Measurements from ENCODE around the gene OTOS.

OTOS gene

DNA sequence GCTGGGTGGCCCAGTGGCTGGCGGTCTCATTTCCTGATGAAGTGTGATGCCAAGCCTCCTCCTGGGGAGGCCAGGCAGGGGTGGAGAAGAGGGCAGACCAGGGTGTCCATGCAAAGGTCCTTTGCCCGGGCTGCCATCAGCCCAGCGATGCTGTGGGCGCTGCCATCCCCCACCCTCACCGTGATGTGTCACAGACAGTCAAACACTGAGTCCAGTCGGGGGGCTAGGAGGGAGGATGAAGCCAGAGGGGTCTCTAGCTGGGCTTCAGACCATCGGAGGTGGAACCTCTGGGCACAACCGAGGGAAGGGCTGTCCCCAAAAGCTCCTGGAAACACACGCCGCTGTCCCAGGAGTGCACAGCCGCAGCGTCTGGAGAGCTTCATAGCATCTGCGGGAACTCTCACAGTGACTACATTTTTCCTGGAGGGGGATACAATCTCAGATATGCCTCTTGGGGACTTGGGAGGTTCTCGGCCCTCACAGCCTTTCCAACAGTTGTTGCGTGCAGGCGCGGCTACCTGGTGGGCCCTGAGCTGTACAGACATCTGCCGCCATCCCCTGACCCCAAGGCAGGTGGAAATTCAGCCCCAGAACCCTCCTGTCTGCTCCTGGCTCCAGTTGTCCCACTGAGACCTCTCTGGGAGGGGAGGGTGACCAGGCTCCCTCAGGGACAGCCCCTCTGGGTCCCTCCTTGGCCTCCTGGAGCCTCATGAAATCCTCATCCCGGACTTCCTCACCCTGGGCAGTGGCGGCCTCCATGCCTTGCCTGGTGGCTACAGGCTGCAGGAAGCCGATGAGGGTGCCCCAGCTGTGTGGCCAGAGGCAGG lies 26.5 kb upstream of the OTOS start:
- DNase-seq, result no peak

GRCh38 chr2:240166191-240166590 lies 25.7 kb upstream of the OTOS start:
- DNase-seq, result no peak

GRCh38 chr2:240165661-240166060 lies 25.2 kb upstream of the OTOS start:
- DNase-seq, result no peak

- DNase-seq, result no peak
Observed at GRCh38 chr2:240165034-240165433, 24.6 kb upstream of the OTOS start.

DNA sequence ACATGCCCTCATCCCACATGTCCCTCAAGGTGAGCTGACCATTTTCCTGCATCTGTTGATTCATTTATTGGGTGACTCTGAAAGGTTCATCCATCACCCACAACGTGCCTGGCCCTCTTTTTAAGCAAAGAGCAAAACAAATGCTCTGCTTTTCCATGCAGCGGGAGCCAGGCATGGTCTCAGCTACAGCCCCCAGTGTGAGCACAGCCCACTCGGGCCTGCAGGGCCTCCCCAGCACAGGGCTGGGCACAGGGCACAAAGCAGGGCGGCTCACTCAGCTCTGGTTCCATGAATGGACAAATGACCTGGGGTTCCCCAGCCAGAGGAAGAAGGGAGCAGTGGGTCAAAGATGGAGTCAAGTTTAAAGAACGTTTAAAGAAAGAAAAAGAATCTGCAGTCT lies 24.1 kb upstream of the OTOS start:
- DNase-seq, result no peak

GRCh38 chr2:240163844-240164574 lies 23.6 kb upstream of the OTOS start:
- DNase-seq, result no peak

GRCh38 chr2:240162939-240163714 lies 22.7 kb upstream of the OTOS start:
- DNase-seq, result no peak

DNA sequence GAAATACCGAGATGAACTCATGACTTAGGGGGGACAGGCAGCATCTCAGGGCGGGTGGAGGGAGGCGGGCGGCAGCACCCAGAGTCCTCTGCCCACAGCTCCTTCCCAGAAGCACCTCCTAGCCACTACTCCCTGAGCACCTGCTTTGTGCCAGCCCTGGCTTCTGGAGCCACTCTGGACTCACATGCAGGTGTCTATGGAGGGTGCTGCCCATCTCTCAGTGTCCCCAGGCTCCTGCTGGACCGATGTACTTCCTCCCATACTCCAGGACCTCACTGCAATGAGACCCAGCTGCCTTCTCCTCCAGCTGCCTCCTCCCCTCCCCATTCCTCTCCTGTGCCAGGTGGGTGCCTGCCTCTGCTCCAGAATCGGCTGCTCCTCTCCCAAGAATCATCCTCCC lies 22.1 kb upstream of the OTOS start:
- DNase-seq, result no peak

DNA sequence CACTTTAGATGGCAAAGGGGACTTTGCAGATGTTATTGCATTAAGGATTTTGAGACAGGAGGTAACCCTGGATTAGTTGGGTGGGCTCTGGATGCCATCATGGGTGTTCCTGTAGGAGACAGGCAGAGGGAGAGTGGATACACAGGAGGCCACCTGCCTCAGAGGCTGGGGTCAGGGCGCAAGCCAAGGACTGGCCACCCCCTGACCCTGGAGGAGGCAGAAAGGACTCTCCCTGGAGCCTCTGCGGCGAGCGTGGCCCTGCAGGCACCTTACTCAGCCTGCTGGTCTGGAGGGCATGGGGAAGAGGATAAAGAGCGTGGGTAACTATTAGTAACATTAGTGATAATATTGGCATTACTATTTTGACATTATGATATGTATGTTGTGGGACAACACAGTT lies 21.6 kb upstream of the OTOS start:
- DNase-seq, result no peak

DNA sequence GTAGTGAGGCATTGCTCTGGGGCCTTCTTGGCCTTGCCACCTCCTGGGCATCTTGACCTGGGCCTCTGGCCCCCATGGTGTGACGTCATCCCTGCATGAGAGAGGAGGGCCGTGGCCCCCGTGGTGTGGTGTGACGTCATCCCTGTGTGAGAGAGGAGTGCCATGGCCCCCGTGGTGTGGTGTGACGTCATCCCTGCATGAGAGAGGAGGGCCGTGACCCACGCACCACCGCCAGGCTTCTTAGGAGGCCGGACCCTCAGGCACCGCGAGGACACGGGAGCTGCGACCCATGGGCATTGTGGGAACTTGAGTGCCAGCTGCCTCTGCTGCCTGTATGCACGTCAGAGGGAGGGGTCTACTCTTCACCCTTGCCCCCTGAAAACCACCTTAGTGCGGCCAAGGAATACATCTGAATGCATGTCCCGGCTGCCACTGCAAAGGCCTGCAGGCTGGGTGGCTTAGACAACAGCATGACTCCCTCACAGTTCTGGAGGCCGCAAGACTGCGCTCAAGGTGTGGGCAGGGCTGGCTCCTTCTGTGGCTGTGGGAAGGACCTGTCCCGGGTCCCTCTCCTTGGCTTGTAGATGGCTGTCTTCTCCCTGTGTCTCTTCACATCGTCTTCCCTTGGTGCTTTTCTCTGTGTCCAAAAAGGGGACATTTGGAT lies 20.8 kb upstream of the OTOS start:
- no peak for DNase-seq

DNA sequence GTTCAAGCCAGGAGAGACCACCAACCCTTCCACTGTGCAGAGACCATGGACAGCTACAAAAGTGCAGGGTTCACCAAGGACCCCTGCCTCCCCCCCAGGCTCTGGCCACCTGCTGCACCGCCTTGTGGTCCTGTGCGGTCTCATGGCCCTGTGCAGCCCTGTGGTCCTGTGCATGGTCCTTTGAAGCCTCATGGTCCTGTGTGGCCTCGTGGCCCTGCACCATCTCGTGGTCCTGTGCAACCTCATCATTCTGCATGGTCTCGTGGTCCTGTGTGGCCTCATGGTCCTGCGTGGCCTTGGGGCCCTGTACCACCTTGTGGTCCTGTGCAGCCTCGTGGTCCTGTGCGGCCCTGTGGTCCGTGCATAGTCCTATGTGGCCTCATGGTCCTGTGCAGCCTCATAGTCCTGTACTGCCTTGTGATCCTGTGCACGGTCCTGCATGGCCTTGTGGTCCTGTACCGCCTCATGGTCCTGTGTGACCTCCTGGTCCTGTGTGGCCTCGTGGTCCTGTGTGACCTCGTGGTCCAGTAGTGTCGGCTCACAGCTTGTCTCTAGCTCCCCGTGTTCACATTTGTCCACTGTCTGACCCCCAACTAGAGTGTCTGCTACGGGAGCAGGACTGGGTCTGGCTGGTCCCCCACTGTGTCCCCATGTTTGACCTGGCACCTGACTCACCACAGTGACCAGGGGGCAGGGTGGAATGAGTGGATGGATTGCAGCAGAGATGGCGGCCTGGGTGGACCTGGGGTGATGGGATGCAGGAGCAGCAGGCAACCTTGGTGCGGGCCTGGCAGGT lies 20.0 kb upstream of the OTOS start:
- no peak for DNase-seq

DNA sequence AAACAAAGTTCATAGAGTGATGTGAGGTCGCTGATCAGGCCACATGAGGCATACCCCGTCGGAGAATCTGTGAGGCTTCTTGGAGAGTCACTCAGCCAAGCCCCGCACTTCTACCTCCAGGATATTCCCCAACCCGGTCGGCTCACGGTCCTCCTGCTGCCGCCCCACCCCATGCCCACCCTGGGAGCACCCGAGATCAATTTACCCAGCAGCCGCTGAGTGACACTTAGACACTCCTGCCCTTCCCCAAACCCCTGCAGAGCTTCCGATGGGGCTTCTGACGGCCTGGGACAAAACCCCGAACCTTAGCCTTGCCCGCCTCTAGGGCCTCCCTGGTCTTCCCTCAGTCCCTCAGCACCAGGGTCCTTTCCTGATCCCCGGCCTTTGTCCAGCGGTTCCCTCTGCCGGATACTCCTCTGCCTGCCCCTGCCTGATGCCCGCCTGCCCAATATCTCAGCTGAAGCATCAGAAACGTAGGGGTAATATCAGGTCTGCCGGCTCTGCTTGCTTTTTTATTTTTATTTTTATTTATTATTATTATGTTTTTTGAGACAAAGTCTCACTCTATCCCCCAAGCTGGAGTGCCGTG lies 18.9 kb upstream of the OTOS start:
- no peak for DNase-seq

GRCh38 chr2:240157147-240157470 lies 16.7 kb upstream of the OTOS start:
- no peak for DNase-seq

- no peak for DNase-seq
Observed at GRCh38 chr2:240156435-240157146, 16.1 kb upstream of the OTOS start.

GRCh38 chr2:240155745-240156390 lies 15.4 kb upstream of the OTOS start:
- no peak for DNase-seq

DNA sequence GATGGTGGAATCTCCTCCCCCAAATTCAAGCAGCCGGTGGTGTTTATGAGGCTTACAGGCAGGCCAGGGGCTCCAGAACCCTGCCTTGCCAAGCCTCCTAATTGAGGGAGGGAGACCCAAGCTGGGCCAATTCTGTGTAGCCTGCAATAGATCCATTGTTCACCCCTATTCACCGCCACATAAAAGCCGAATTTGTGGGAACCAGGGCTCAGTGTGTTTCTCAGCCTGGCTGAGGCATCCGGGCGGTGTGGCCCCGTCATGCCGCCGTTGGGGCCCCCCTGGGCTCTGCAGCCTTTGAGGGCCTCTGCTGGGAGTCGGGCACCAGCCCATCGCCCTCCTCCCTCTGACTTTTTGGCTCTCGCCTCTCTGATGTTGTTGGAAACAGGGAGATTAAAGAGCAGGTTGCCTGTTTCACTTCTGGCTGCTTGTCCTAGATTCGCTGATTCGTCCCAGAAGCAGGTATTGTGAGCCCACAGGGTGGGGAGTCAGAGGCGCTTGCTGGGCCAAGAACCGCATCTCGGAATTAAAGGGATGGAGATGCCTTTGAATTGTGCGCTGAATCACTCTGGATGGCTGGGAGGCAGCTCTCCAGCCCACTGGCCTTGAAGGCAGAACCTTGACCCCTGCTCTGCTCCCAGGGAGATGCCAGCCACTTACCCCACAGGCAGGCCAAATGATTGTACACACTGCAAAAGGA lies 14.7 kb upstream of the OTOS start:
- no peak for DNase-seq

DNA sequence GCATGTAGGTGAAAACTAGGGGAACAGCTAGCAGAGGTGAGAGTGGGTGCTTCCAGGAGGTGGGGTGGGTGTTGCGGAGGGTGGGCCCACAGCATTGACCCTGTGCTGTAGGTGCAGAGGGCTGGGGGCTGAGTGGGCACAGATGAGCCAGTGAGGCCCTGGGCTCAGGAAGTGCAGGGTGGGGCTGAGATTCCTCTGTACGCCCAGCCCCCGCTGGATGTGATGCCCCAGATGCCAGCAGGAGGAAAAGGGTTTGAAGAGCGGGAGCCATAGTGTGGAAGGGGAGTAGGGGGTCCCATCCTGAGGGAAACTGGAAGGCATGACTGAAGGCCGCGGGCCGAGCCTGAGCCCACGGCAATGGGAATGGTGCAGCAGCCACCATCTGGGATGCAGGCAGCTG lies 14.1 kb upstream of the OTOS start:
- DNase-seq, result no peak

DNA sequence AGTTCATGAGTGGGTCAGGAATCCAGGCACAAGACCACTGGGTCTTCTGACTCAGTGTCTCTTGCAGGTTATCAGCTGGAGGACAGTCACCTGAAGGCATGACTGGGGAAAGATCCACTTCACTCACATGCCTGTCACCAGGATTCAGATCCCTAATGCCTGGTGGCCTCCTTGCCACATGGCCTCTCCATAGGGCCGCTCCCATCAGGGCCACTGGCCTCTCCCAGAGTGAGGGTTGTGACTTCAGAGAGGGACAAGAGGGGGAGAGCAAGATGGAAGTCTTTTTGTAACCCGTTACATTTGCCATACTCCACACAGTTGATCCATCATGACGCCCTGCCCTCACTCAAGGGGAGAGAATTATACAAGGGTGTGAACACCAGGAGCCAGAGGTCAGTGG lies 13.0 kb upstream of the OTOS start:
- DNase-seq, result no peak

DNA sequence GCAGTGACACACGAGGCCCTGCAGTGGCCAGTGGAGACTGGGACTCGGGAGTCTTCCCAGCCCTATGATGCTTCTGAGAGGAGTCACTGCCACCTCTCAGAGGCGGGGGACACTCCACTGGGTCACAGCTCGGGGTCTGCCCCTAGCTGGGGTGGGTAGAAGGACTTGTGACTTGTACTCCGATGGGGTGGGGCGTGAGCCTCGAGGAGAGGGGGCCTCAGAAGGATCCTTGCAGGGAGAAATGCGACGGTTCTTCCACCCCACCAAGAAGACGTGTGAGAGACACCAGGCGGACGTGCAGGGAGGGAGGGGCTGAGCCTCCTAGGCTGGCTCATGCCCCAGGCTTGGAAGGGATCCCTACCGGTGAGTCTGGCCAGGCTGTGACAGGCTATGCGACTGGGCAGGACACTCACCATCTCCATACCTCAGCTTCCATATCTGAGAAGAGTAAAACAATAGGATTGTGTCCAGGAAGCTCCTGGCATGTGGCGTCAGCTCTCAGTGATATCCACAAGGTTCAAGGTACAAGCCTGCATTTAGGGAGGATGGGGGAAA lies 11.1 kb upstream of the OTOS start:
- no peak for DNase-seq
